Measurements from ENCODE around the gene KMT2C.
"Not testable (repeated sequence)": the region's sequence is repeated elsewhere in the genome, so short reads cannot be mapped to it uniquely, and the experiment has no call there.

Gene KMT2C

DNA sequence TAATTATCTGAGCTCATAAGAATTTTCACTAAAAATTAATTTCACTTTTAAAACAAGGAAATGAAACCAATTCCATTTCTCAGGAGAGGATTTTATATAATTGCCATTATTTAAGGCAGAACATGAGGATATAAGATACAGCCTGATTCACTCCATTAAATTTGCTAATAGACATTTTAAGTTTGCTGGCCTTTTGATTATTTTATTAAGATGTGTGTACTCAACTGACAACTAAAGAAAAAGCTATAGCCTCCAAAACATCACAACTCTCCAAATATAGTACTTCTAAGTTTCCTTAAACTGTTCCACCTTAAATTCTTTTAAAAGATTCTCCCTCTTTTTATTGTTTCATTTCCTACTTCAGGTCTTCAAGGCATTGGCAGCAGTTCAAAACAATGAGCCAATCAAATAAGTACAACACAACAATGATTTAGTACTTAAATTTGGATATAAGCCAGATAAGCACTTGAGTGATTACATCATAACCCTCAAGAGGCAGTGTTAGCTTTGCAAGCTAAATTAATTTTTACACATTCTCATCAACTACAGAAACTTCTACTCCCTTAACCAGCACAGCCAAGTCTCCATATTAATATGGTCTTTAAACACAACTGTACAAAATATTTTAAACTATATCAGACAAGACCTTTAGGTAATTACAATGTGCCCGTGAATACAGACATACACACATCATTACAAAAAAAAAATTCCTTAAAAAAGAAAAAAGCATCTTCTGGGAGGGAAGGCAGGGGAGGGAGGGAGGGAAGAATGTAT lies 121.8 kb downstream of the KMT2C start:
- TF ChIP-seq, protein P1, sequence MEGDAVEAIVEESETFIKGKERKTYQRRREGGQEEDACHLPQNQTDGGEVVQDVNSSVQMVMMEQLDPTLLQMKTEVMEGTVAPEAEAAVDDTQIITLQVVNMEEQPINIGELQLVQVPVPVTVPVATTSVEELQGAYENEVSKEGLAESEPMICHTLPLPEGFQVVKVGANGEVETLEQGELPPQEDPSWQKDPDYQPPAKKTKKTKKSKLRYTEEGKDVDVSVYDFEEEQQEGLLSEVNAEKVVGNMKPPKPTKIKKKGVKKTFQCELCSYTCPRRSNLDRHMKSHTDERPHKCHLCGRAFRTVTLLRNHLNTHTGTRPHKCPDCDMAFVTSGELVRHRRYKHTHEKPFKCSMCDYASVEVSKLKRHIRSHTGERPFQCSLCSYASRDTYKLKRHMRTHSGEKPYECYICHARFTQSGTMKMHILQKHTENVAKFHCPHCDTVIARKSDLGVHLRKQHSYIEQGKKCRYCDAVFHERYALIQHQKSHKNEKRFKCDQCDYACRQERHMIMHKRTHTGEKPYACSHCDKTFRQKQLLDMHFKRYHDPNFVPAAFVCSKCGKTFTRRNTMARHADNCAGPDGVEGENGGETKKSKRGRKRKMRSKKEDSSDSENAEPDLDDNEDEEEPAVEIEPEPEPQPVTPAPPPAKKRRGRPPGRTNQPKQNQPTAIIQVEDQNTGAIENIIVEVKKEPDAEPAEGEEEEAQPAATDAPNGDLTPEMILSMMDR (IDR thresholded peaks at IDR 0.05; ENCODE audit: insufficient read depth, low read depth, low read length, missing control alignments), result no peak
- DNase-seq (ENCODE audit: low read depth), result peak; percentile 90

DNA sequence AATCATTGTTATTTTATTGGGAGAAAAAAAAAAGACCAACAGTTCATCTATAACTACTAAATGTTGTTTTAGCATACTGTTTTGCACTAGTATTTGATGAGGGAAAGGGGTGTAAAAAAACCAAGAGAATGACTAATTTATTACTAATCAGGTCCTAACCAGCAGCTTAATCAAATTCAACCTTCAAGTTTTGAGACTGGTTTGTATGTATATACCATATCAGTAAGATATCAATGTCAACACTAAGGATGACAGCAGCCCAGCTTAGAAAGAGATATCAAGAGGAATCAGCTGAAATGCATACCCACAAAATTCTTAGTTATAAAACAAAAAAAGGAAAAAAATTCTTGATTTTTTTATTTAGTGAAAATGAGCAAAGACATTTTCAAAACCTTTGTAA lies 122.6 kb downstream of the KMT2C start:
- H3K4me3 ChIP-seq (ENCODE audit: low read length), result no peak overlapping the region
- TF ChIP-seq, protein P1 (IDR thresholded peaks at IDR 0.05; ENCODE audit: insufficient read depth, low read depth, low read length, missing control alignments), result no peak
- DNase-seq (ENCODE audit: low read depth), result peak; percentile 13

More for the DNA sequence above, 121.8 kb downstream of the KMT2C start:
- H3K4me3 ChIP-seq (ENCODE audit: low read length), result no peak overlapping the region

DNA sequence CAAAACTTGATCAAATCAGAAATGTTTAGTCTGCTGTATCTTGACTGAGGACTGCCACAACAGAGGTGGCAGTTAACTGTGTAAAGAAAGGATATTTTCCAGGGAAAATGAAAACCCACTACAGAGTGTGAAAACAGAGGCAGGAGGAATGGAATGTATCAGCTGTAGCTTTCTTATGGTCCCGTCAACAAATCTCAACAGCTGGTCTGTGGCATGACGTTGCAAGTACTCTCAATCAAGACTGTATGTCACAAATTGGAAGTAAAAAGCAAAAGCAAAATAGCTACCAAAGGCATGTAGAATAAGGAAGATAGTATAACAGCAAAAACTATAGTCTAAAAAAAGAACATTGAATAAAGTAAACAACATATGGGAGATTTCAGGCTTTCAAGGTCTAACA lies 123.5 kb downstream of the KMT2C start:
- TF ChIP-seq, protein P1 (IDR thresholded peaks at IDR 0.05; ENCODE audit: insufficient read depth, low read depth, low read length, missing control alignments), result no peak
- no peak overlapping the region for H3K4me3 ChIP-seq (ENCODE audit: low read length)
- no peak for DNase-seq (ENCODE audit: low read depth)

DNA sequence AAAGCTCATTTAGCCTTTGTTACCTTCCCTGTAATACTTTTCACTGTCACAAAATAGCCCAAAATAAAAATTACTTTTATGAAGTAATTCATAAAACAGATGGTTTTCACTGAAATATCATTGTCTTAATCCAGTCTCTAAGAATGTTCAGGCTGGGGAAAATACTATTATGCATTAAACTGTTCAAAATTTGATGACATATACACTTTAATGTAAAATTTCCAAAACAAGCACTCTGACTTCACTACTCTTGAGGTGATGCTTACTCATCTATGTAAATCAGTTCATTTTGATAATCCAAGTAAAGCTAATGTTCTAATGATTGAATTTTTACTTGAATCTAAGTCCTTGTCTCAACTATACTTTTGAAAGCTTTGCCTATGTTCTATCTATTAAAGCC lies 127.9 kb downstream of the KMT2C start:
- TF ChIP-seq, protein P1 (IDR thresholded peaks at IDR 0.05; ENCODE audit: insufficient read depth, low read depth, low read length, missing control alignments), result no peak
- no peak overlapping the region for H3K4me3 ChIP-seq (ENCODE audit: low read length)
- DNase-seq (ENCODE audit: low read depth), result no peak

DNA sequence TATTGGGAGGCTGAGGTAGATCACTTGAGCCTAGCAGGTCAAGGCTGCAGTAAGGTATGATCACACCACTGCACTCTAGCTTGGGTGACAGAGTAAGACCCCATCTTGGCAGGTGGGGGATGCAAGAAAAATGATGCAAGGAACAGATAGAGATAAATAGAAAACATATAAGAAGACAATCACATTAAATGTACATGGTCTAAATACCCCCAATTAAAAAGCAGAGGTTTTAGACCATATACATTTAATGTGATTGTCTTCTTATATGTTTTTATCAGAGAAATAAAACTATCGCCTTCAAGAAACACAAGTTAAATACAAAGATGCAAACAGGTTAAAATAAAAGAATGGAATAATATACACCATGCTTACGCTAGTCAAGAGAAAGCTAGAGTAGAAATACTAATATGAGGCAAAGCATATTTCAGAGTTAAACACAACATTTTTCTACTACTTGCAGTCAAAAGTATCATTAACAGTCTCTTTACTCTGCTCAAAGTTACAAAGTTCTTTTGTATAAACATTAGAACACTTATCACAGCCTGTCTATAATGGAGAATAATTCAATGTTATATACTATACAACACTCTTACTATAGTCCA lies 136.2 kb downstream of the KMT2C start:
- not testable (repeated sequence) for H3K4me3 ChIP-seq (ENCODE audit: low read length); DNase-seq (ENCODE audit: low read depth)

DNA sequence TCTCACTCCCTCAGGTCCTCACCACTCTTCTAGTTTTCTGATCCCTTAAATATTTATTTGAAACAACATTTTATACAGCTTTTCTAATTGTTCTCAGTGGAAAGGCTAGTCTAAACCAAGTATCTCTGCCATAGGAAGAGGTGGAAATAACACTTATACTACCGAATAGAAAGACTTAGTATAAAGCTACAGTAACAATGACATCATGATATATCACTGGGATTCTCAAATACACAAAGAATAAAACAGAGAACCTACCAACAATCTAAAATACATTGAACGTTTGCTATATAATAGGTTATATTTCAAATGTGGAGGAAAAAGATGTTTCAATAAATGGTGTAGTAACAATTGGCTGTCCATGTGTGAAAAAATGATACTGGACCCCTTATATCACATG lies 142.9 kb downstream of the KMT2C start:
- TF ChIP-seq, protein P1 (IDR thresholded peaks at IDR 0.05; ENCODE audit: insufficient read depth, low read depth, low read length, missing control alignments), result no peak
- H3K4me3 ChIP-seq (ENCODE audit: low read length), result no peak overlapping the region
- DNase-seq (ENCODE audit: low read depth), result no peak

DNA sequence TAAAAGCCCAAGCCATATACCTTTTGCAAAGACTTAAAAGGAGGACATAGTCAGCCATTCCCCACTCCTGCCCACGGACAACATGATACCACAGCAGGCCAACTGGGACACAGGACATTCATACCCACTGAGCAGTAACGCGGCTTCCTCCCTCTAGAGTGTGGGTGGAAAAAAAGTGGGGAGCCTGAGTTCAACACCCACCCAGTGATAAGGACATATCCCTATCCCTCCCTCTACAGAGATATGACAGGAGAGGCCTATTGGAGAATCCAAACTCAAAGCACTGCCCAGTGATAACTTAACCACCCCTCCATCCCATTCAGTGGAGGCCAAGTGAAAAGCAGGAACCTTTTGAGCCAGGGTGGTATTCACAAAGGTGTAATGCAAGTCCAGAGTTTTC lies 148.8 kb downstream of the KMT2C start:
- not testable (repeated sequence) for H3K4me3 ChIP-seq (ENCODE audit: low read length); DNase-seq (ENCODE audit: low read depth)

DNA sequence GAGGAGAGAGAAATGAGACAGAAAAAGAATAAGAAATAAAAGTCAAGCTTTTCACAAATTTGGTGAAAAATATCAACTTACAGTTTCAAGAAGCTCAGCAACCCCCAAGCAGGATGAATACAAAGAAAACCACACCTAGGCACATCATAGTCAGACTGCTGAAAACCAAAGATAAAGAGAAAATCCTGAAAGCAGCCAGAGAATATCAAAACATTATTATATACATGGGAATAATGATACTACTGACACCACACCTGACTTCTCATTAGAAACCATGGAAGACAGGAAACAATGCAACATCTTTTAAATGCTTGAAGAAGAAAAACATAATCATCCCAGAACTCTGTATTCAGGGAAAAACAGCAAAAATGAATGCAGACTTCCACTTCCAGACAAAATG lies 149.6 kb downstream of the KMT2C start:
- H3K4me3 ChIP-seq (ENCODE audit: low read length), result not testable (repeated sequence)

DNA sequence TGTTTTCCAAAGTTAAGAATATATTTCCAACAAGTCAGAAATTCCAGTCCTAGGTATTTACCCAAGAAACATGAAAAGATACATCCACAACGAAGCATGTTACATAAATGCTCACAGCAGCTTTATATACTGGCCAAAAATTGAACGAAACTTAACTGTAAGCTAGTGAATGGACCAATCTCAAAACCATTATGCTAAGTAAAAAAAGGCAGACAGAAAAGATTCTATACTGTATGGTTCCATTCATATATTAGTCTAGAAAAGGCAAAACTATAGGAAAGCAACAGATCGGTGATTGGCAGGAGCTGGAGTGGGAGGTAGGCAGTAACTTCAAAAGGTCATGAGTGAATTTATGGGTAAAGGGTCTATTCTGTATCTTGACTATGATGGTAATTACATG lies 150.8 kb downstream of the KMT2C start:
- not testable (repeated sequence) for H3K4me3 ChIP-seq (ENCODE audit: low read length); DNase-seq (ENCODE audit: low read depth)

More for the DNA sequence above, 149.6 kb downstream of the KMT2C start:
- DNase-seq (ENCODE audit: low read depth), result not testable (repeated sequence)

DNA sequence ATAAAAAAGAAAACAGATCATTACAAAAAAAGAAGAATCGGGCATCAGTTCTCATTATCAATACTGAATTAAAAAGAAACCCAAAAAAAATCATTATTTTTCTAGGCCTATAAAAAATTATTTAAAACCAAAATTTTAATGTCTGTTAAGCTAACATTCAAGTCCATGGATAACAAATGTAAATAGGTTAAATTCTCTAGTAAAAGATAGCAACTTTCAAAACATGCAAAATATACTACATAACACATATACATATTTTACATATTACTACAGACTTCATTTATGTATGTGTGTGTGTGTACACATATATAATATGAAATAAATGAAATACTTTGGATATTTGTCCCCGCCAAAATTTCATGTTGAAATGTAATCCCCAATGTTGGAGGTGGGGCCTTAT lies 158.1 kb downstream of the KMT2C start:
- H3K4me3 ChIP-seq (ENCODE audit: low read length); DNase-seq (ENCODE audit: low read depth): not testable (repeated sequence)

DNA sequence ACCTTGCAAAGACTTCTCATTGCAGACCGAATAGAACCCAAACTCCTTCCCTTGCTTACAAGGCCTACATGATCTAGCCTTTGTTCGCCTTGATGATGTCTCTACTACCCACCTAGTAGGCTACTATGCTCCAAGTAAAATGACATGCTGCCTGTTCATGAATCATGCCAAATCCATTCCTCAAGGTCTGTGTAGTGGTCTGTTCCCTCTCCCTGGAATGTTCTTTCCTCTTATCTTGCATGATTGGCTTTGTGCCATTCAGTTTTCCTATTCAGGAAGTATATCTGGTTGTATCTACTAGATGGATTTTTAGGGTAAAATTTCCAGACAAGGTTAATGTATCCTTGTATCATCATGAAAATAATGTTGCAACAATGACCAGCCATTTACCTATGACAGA lies 165.4 kb downstream of the KMT2C start:
- H3K4me3 ChIP-seq (ENCODE audit: low read length); DNase-seq (ENCODE audit: low read depth): not testable (repeated sequence)

DNA sequence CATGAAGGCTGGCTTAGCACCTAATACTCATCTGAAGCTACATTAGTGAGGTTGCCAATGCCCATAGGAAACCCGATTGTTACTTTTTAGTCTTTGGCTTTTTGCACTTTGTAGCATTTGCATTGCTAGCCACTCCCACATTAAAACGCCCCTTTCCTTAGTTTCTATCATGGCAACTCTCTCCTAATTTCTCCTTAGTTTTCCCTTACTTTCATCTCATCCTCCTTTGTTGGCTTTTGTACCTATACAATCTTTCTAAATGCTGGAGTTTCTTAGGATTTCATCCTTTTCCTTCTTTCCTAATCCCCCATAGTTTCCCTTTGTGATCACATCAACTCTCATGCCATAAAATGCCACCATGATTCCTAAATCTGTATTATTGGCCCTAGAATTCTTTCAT lies 168.9 kb downstream of the KMT2C start:
- H3K4me3 ChIP-seq (ENCODE audit: low read length); DNase-seq (ENCODE audit: low read depth): not testable (repeated sequence)

DNA sequence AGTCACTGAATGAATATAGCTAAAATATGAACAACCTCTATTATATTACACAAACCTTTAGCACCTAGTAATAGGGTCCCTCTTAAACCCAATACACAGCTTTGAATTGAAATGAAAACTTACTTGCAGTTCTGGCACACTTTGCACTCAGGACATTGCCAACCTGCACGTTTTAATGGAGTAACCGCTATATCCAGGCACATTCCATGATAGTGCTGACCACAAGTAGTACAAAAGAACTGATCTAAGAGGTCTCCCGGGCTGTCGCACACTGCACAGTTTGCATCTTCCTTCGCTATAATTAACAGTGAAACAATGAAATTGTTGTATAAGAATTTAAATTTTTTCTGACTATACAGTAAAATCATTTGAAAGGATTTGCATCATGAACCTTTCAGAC lies 170.9 kb downstream of the KMT2C start:
- DNase-seq (ENCODE audit: low read depth); H3K4me3 ChIP-seq (ENCODE audit: low read length): not testable (repeated sequence)
